ENCODE measurements around the gene ZNF574.

Gene ZNF574

GRCh38 chr19:42121036-42121621 is 45.2 kb downstream of the ZNF574 start:
- TF ChIP-seq TCF12 (IDR thresholded peaks at IDR 0.05; ENCODE audit: low read depth), result no peak
- TF ChIP-seq ZBTB7A (IDR thresholded peaks at IDR 0.05; ENCODE audit: low read depth), result no peak
- TF ChIP-seq, protein P1, sequence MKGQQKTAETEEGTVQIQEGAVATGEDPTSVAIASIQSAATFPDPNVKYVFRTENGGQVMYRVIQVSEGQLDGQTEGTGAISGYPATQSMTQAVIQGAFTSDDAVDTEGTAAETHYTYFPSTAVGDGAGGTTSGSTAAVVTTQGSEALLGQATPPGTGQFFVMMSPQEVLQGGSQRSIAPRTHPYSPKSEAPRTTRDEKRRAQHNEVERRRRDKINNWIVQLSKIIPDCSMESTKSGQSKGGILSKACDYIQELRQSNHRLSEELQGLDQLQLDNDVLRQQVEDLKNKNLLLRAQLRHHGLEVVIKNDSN (IDR thresholded peaks at IDR 0.05), result no peak
- TF ChIP-seq NFIC (IDR thresholded peaks at IDR 0.05), result no peak
- no peak for TF ChIP-seq FOXM1 (IDR thresholded peaks at IDR 0.05; ENCODE audit: borderline replicate concordance, low read depth)
- TF ChIP-seq TEAD4 (IDR thresholded peaks at IDR 0.05), result no peak
- no peak for TF ChIP-seq EGR1 (IDR thresholded peaks at IDR 0.05)
- no peak for TF ChIP-seq EP300 (IDR thresholded peaks at IDR 0.05; ENCODE audit: borderline replicate concordance)
- no peak for TF ChIP-seq RAD21 (IDR thresholded peaks at IDR 0.05; ENCODE audit: low read depth)
- TF ChIP-seq, protein P2, sequence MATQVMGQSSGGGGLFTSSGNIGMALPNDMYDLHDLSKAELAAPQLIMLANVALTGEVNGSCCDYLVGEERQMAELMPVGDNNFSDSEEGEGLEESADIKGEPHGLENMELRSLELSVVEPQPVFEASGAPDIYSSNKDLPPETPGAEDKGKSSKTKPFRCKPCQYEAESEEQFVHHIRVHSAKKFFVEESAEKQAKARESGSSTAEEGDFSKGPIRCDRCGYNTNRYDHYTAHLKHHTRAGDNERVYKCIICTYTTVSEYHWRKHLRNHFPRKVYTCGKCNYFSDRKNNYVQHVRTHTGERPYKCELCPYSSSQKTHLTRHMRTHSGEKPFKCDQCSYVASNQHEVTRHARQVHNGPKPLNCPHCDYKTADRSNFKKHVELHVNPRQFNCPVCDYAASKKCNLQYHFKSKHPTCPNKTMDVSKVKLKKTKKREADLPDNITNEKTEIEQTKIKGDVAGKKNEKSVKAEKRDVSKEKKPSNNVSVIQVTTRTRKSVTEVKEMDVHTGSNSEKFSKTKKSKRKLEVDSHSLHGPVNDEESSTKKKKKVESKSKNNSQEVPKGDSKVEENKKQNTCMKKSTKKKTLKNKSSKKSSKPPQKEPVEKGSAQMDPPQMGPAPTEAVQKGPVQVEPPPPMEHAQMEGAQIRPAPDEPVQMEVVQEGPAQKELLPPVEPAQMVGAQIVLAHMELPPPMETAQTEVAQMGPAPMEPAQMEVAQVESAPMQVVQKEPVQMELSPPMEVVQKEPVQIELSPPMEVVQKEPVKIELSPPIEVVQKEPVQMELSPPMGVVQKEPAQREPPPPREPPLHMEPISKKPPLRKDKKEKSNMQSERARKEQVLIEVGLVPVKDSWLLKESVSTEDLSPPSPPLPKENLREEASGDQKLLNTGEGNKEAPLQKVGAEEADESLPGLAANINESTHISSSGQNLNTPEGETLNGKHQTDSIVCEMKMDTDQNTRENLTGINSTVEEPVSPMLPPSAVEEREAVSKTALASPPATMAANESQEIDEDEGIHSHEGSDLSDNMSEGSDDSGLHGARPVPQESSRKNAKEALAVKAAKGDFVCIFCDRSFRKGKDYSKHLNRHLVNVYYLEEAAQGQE (IDR thresholded peaks at IDR 0.05; ENCODE audit: low read depth), result no peak
- no peak for TF ChIP-seq CREB1 (IDR thresholded peaks at IDR 0.05; ENCODE audit: low read depth)
- no peak for TF ChIP-seq YY1 (IDR thresholded peaks at IDR 0.05; ENCODE audit: low read depth)
- no peak for TF ChIP-seq TAF1 (IDR thresholded peaks at IDR 0.05; ENCODE audit: low read depth)
- TF ChIP-seq, protein P3, sequence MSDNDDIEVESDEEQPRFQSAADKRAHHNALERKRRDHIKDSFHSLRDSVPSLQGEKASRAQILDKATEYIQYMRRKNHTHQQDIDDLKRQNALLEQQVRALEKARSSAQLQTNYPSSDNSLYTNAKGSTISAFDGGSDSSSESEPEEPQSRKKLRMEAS (IDR thresholded peaks at IDR 0.05), result no peak
- TF ChIP-seq CEBPB (IDR thresholded peaks at IDR 0.05), result no peak

DNA sequence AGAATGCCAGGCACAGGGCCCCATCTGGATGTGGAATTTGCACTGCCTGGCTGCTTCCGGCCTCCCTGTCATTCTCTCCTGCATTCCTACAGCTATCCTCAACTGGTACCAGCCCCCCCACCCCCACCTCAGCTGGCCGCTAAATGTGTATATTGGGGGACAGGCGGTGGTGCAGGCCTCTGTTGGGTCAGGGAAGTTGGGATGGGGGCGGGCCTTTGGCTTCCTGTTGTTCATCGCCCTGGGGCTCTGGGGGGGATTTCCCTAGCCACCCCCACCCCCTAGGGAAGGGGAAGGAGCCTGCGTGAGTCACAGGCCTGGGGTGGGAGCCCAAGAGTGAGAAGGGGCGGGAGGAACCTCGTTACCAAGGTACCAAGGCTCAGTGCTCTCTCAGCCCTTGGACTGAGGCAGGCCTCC is 45.7 kb downstream of the ZNF574 start:
- TF ChIP-seq, protein P1 (IDR thresholded peaks at IDR 0.05), result no peak
- TF ChIP-seq CEBPB (IDR thresholded peaks at IDR 0.05) (no peak), EP300 (IDR thresholded peaks at IDR 0.05; ENCODE audit: borderline replicate concordance) (no peak), TAF1 (IDR thresholded peaks at IDR 0.05; ENCODE audit: low read depth) (no peak), TEAD4 (IDR thresholded peaks at IDR 0.05) (no peak), ZBTB7A (IDR thresholded peaks at IDR 0.05; ENCODE audit: low read depth) (no peak), RAD21 (IDR thresholded peaks at IDR 0.05; ENCODE audit: low read depth) (no peak), CREB1 (IDR thresholded peaks at IDR 0.05; ENCODE audit: low read depth) (no peak), FOXM1 (IDR thresholded peaks at IDR 0.05; ENCODE audit: borderline replicate concordance, low read depth) (no peak), NFIC (IDR thresholded peaks at IDR 0.05) (no peak), EGR1 (IDR thresholded peaks at IDR 0.05) (no peak), YY1 (IDR thresholded peaks at IDR 0.05; ENCODE audit: low read depth) (no peak)
- TF ChIP-seq, protein P3 (IDR thresholded peaks at IDR 0.05), result no peak
- TF ChIP-seq, protein P2 (IDR thresholded peaks at IDR 0.05; ENCODE audit: low read depth), result no peak

- no peak for TF ChIP-seq YY1 (IDR thresholded peaks at IDR 0.05; ENCODE audit: low read depth)
- TF ChIP-seq TCF12 (IDR thresholded peaks at IDR 0.05; ENCODE audit: low read depth), result no peak
- no peak for TF ChIP-seq TAF1 (IDR thresholded peaks at IDR 0.05; ENCODE audit: low read depth)
- TF ChIP-seq RAD21 (IDR thresholded peaks at IDR 0.05; ENCODE audit: low read depth), result no peak
- TF ChIP-seq CEBPB (IDR thresholded peaks at IDR 0.05), result no peak
- no peak for TF ChIP-seq CREB1 (IDR thresholded peaks at IDR 0.05; ENCODE audit: low read depth)
- TF ChIP-seq, protein P2 (IDR thresholded peaks at IDR 0.05; ENCODE audit: low read depth), result no peak
- TF ChIP-seq EGR1 (IDR thresholded peaks at IDR 0.05), result no peak
- TF ChIP-seq ZBTB7A (IDR thresholded peaks at IDR 0.05; ENCODE audit: low read depth), result no peak
- TF ChIP-seq FOXM1 (IDR thresholded peaks at IDR 0.05; ENCODE audit: borderline replicate concordance, low read depth), result no peak
- TF ChIP-seq NFIC (IDR thresholded peaks at IDR 0.05), result no peak
- TF ChIP-seq, protein P1 (IDR thresholded peaks at IDR 0.05), result no peak
- TF ChIP-seq, protein P3 (IDR thresholded peaks at IDR 0.05), result no peak
- TF ChIP-seq TEAD4 (IDR thresholded peaks at IDR 0.05), result no peak
- no peak for TF ChIP-seq EP300 (IDR thresholded peaks at IDR 0.05; ENCODE audit: borderline replicate concordance)
Measured at GRCh38 chr19:42122691-42123607, 47.0 kb downstream of the ZNF574 start.
